Activated CD4-positive, alpha-beta T cell treated with anti-CD3 and anti-CD28 coated beads for 36 hours (primary cell): Measurements from ENCODE around the gene TBC1D2. TPM values are rescaled to one million over a fixed set of nuclear protein-coding genes. Genes with fewer than 3 reads are reported as not detected.

Experiments used
- ATAC-seq: fragments of 200-7000 bp; cut with Tn5 transposase; one replicate; pipeline ENCODE4 v1.10.0; 2021; ENCODE audit warnings: mild to moderate bottlenecking, moderate library complexity
- CTCF ChIA-PET: fragments of 350-600 bp; sonication (Branson Sonifier 250); formaldehyde crosslinking; loops from one replicate; lab custom pipeline; 2021; ENCODE audit warnings: antibody characterized with exemption; lab: Charles Lee
- POLR2A ChIA-PET: fragments of 350-600 bp; sonication (Branson Sonifier 250); formaldehyde crosslinking; loops from one replicate; lab custom pipeline; 2021; ENCODE audit warnings: antibody characterized with exemption, inconsistent platforms; lab: Charles Lee
- DNase-seq: peaks from one replicate; pipeline ENCODE4 v3.0.0-alpha.2; 2020
- H3K27ac Mint-ChIP-seq: one replicate; pipeline ENCODE4 v1.8.0; 2021; ENCODE audit warnings: mixed read lengths
- H3K27me3 Mint-ChIP-seq: one replicate; pipeline ENCODE4 v1.8.0; 2021; ENCODE audit warnings: mixed read lengths
- H3K36me3 Mint-ChIP-seq: one replicate; pipeline ENCODE4 v1.8.0; 2021; ENCODE audit warnings: low read depth, mixed read lengths
- H3K4me1 Mint-ChIP-seq: one replicate; pipeline ENCODE4 v1.8.0; 2021; ENCODE audit warnings: mixed read lengths
- H3K4me3 Mint-ChIP-seq: one replicate; pipeline ENCODE4 v1.8.0; 2021; ENCODE audit warnings: mild to moderate bottlenecking, moderate library complexity, mixed read lengths
- H3K9me3 Mint-ChIP-seq: one replicate; pipeline ENCODE4 v1.8.0; 2021; ENCODE audit warnings: low read depth, mixed read lengths
- intact Hi-C, 2 experiments: fragments of 100-400 bp; cut with DNase I in 1 of 2; cut with micrococcal nuclease in 1 of 2; formaldehyde crosslinking; loops; one replicate each; pipeline versions ENCODE4 v1.14.2 to v1.15.1; 2022 to 2024; cut with DNase I, micrococcal nuclease
- total RNA-seq, 2 experiments: library from RNA; stranded (reverse); gene quantifications; one replicate each; pipeline ENCODE4 v1.2.3, GENCODE V29; 2021

The TBC1D2 gene
- total RNA-seq, 2 experiments from 2014 or later = 2.8 to 3.2 TPM

DNA sequence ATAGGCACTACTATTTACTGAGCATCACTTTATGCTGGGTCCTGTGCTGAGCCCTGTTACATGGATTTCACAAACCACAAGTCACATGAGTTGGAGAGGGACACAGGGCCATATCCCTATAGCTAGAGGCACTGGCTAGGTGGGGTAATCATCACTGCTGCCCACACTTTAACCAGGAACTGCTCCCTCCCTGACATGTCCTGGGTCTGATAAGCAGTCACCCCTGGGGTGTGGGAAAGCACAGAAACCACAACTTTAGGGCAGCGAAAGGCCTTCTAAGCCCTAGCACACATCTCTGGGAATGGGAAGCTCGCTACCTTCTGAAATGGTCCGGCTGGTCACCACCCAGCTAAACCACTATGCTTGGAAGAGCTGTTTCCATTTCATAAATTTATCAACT lies 15.0 kb downstream of the TBC1D2 start:
- H3K4me3 Mint-ChIP-seq = no peak overlapping the region

GRCh38 chr9:98236901-98237487 lies 18.5 kb downstream of the TBC1D2 start:
- Mint-ChIP-seq H3K4me1 (no peaks in the 10 kb centered on the region), H3K9me3 (no peaks in the 10 kb centered on the region), H3K4me3 (no peak overlapping the region), H3K36me3 (no peaks in the 10 kb centered on the region), H3K27me3 (no peaks in the 10 kb centered on the region), H3K27ac (no peak overlapping the region)
- intact Hi-C loops = no loop called here
- CTCF ChIA-PET = interaction anchor here (1.1 kb wide), 1 partner anchor 52 kb away, joined by 4 read pairs; no protein-coding TSS in a partner anchor
- ATAC-seq (no peak), DNase-seq (no peak)
- POLR2A ChIA-PET = interaction anchor here (0.6 to 0.9 kb wide), 2 partner anchors 56 to 271 kb away, joined by 6 to 12 read pairs; no protein-coding TSS in a partner anchor

More for the DNA sequence above, 15.0 kb downstream of the TBC1D2 start:
- intact Hi-C loops = no loop called here
- ATAC-seq (no peak), DNase-seq (no peak)
- Mint-ChIP-seq H3K36me3 (no peaks in the 10 kb centered on the region), H3K4me1 (no peaks in the 10 kb centered on the region), H3K27me3 (no peaks in the 10 kb centered on the region), H3K9me3 (no peaks in the 10 kb centered on the region), H3K27ac (no peak overlapping the region)
- CTCF ChIA-PET = interaction anchor here (1.3 kb wide), 1 partner anchor 166 kb away, joined by 7 read pairs; no protein-coding TSS in a partner anchor
- POLR2A ChIA-PET = no interaction called here

DNA sequence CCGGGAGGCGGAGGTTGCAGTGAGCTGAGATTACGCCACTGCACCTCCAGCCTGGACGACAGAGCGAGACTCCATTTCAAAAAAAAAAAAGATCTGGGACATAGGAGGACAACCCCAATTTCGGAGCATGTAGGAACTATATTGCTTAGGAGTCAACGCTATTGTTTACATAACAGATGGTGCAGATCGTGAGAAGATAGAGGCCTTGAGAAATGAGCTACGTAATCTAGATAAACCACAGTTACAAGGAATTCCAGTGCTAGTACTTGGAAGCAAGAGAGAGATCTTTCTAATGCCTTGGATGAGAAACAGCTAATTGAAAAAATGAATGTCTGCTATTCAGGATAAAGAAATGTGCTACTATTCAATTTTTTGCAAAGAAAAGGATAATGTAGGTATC lies 20.3 kb downstream of the TBC1D2 start:
- CTCF ChIA-PET = interaction anchor here (1.1 to 1.4 kb wide), 3 partner anchors 14 to 29 kb away, joined by 3 to 5 read pairs (median 4); no protein-coding TSS in a partner anchor
- POLR2A ChIA-PET = no interaction called here
- no peaks in the 10 kb centered on the region for H3K4me1 Mint-ChIP-seq
- H3K36me3 Mint-ChIP-seq = no peaks in the 10 kb centered on the region
- intact Hi-C loops = no loop called here
- no peak for DNase-seq
- no peaks in the 10 kb centered on the region for H3K27me3 Mint-ChIP-seq
- no peaks in the 10 kb centered on the region for H3K9me3 Mint-ChIP-seq
- H3K4me3 Mint-ChIP-seq = no peak overlapping the region
- H3K27ac Mint-ChIP-seq = no peak overlapping the region
- no peak for ATAC-seq

DNA sequence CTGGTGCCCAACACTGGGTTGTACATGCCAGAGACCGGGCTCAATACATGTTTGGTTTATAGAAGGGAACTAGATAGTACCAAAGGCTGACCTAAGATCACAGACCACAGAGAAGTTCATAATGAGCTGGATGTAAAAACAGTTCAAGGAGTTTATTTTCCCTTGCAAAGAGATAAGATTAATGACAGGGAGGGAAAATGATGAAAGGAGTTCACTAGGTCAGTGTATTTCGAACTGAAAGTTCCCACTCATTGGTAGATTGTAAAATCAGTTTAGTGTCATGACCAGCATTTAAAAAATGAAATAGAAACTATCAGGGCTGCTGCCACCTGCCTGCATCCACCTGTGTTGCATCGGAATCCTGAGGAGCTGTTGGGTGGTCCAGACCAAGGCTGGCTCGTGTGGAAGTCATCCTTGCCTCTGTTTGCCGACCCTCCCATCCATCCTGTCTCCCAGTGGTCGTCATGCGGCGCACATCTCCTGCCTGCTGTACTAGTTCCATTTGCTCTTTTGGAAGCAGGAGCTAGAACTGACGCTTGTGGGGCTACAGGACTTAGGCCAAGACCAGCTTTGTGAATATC lies 21.1 kb downstream of the TBC1D2 start:
- POLR2A ChIA-PET = no interaction called here
- no peak overlapping the region for H3K27ac Mint-ChIP-seq

DNA sequence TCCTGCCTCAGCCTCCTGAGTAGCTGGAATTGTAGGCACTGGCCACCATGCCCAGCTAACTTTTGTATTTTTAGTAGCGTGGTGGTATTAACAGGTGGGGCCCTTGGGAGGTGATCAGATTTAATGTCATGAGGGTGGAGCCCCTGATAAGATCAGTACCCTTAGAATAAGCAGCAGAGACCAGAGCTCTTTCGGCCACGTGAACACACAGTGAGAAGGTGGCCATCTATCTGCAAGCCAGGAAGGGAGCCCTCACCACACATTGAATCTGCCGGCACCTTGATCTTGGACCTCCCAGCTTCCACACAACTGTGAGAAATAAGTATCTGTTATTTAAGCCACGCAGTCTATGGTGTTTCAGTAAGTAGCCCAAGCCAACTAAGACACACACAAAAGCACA lies 22.5 kb downstream of the TBC1D2 start:
- intact Hi-C loops = no loop called here
- CTCF ChIA-PET = interaction anchor here (0.7 to 1.3 kb wide), 4 partner anchors 12 to 543 kb away, joined by 3 to 5 read pairs (median 3); partner anchors contain the start of gene TBC1D2
- DNase-seq (no peak), ATAC-seq (no peak)
- Mint-ChIP-seq H3K27me3 (no peaks in the 10 kb centered on the region), H3K4me1 (no peaks in the 10 kb centered on the region), H3K4me3 (no peak overlapping the region), H3K36me3 (peaks cover 4% of the 10 kb centered on the region), H3K27ac (no peak overlapping the region), H3K9me3 (no peaks in the 10 kb centered on the region)
- POLR2A ChIA-PET = no interaction called here

More for the DNA sequence above, 21.1 kb downstream of the TBC1D2 start:
- no peaks in the 10 kb centered on the region for H3K4me1 Mint-ChIP-seq
- no peak for ATAC-seq
- no peak overlapping the region for H3K4me3 Mint-ChIP-seq
- intact Hi-C loops = no loop called here
- no peaks in the 10 kb centered on the region for H3K36me3 Mint-ChIP-seq
- H3K9me3 Mint-ChIP-seq = no peaks in the 10 kb centered on the region
- CTCF ChIA-PET = interaction anchor here (1.1 to 1.4 kb wide), 2 partner anchors 29 to 116 kb away, joined by 3 to 5 read pairs; no protein-coding TSS in a partner anchor
- no peaks in the 10 kb centered on the region for H3K27me3 Mint-ChIP-seq
- DNase-seq = no peak

- intact Hi-C loops = no loop called here
- H3K9me3 Mint-ChIP-seq = no peaks in the 10 kb centered on the region
- ATAC-seq = no peak
- H3K36me3 Mint-ChIP-seq = peaks cover 5% of the 10 kb centered on the region
- POLR2A ChIA-PET = no interaction called here
- no peak overlapping the region for H3K27ac Mint-ChIP-seq
- no peak for DNase-seq
- CTCF ChIA-PET = interaction anchor here (0.9 to 1.0 kb wide), 2 partner anchors 24 to 27 kb away, joined by 3 read pairs; partner anchors contain the start of gene TBC1D2
- no peaks in the 10 kb centered on the region for H3K4me1 Mint-ChIP-seq
- H3K27me3 Mint-ChIP-seq = no peaks in the 10 kb centered on the region
- no peak overlapping the region for H3K4me3 Mint-ChIP-seq
Observed at GRCh38 chr9:98231770-98232478, 23.5 kb downstream of the TBC1D2 start.

- H3K4me1 Mint-ChIP-seq = no peaks in the 10 kb centered on the region
- H3K27me3 Mint-ChIP-seq = no peaks in the 10 kb centered on the region
- peaks cover 5% of the 10 kb centered on the region for H3K36me3 Mint-ChIP-seq
- H3K9me3 Mint-ChIP-seq = no peaks in the 10 kb centered on the region
- ChIA-PET CTCF (interaction anchor here (1.4 kb wide), 1 partner anchor 17 kb away, joined by 4 read pairs; no protein-coding TSS in a partner anchor), POLR2A (no interaction called here)
- no peak for DNase-seq
- H3K27ac Mint-ChIP-seq = no peak overlapping the region
- no peak overlapping the region for H3K4me3 Mint-ChIP-seq
- intact Hi-C loops = no loop called here
- no peak for ATAC-seq
Observed at GRCh38 chr9:98230789-98231188, 24.7 kb downstream of the TBC1D2 start.

DNA sequence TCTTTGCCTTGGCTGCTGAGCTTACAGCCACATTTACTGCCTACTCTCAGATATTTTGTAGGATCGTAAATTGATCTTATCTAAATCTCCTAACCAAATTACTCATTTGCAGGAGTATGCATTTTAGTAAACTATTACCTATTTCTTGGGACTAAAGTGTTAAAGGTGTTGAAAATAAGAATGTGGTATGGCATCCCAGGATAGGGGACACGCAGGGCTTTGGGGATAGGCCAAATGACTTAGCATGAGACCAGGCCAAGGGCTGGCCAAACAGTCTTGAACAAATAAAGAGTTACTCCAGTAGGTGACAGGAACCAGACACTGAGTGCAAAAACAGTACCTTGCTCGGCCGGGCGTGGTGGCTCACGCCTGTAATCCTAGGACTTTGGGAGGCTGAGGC lies 25.1 kb downstream of the TBC1D2 start:
- H3K4me3 Mint-ChIP-seq = no peak overlapping the region
- ChIA-PET CTCF (interaction anchor here (0.6 to 1.4 kb wide), 2 partner anchors 17 to 156 kb away, joined by 3 to 4 read pairs; no protein-coding TSS in a partner anchor), POLR2A (no interaction called here)
- H3K27me3 Mint-ChIP-seq = no peaks in the 10 kb centered on the region
- no peak for ATAC-seq
- peaks cover 5% of the 10 kb centered on the region for H3K36me3 Mint-ChIP-seq
- H3K4me1 Mint-ChIP-seq = no peaks in the 10 kb centered on the region
- no peaks in the 10 kb centered on the region for H3K9me3 Mint-ChIP-seq
- H3K27ac Mint-ChIP-seq = no peak overlapping the region
- no peak for DNase-seq
- intact Hi-C loops = no loop called here

DNA sequence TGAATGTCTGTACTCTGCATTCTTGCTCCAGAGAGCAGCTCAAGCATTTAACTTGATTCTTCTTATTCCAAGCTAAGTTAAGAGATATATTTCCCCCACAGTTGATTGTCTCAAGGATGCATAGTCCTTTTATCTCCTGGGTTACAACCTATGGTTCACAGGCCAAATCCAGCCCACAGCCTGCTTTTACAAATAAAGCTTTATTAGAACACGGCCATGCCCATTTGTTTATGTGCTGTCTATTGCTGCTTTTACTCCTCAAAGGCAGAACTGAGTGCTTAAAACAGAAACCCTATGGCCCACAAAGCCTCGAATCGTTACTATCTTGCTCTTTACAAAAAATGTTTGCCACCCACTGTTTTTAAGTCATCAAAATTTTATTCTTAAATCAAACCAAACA lies 25.8 kb downstream of the TBC1D2 start:
- Mint-ChIP-seq H3K4me1 (no peaks in the 10 kb centered on the region), H3K4me3 (no peak overlapping the region), H3K27me3 (no peaks in the 10 kb centered on the region), H3K27ac (no peak overlapping the region), H3K36me3 (peaks cover 5% of the 10 kb centered on the region), H3K9me3 (no peaks in the 10 kb centered on the region)
- no peak for DNase-seq
- intact Hi-C loops = no loop called here
- POLR2A ChIA-PET = no interaction called here
- ATAC-seq = no peak
- CTCF ChIA-PET = interaction anchor here (0.6 kb wide), 1 partner anchor 155 kb away, joined by 3 read pairs; no protein-coding TSS in a partner anchor

DNA sequence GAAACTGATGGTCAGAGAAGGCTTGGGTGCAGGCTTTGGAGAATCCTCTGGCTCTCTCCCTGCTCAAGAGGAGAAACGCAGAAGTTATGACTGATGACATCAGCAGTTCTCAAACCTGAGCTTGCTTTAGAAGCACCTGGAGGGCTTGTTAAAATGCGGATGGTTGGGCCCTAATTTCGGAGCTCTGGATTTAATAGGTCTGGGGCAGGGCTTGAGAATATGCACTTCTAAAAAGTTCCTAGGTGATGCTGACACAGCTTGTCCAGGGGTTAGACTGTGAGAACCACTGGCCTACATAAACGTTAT lies 26.4 kb downstream of the TBC1D2 start:
- Mint-ChIP-seq H3K27ac (no peak overlapping the region), H3K36me3 (peaks cover 5% of the 10 kb centered on the region), H3K4me3 (no peak overlapping the region), H3K27me3 (no peaks in the 10 kb centered on the region), H3K4me1 (no peaks in the 10 kb centered on the region), H3K9me3 (no peaks in the 10 kb centered on the region)
- intact Hi-C loops = no loop called here
- ChIA-PET CTCF (no interaction called here), POLR2A (no interaction called here)
- no peak for DNase-seq
- ATAC-seq = no peak

DNA sequence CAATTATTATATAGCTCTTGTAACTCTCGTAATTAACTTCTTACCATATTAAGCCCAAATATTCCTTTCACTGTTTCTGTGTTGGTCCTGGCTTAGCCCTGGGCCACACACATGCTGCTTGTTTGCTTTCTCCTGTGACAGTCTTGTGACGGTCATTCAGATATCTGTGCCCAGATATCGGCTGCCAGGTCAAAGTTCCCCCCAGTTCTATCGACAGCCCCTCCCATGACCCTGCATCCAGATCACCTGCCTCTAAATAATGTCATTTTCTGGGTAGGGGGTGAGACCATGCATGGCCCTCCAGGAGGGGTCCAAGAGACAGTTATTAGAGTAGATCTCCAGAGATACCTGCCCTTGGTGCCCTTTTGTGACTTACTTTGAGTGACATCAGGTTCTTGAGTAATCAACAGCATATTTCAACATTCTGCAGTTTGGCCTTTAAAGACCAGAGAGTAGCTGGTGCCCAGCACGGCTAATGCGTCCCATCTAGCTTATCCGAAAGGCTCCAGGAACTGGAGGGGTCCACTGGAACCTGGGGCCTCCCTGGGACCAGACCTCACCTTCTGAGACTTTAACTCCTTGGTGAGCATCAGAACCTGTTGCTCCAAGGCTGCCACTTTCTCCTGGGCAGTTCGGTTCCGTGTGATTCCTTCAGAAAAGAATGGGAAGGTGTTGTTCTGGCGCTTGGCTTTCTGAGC lies 26.9 kb downstream of the TBC1D2 start:
- CTCF ChIA-PET = no interaction called here
- POLR2A ChIA-PET = no interaction called here
- no peak for ATAC-seq
- H3K4me3 Mint-ChIP-seq = no peak overlapping the region
- no peaks in the 10 kb centered on the region for H3K27me3 Mint-ChIP-seq
- no peak for DNase-seq
- intact Hi-C loops = no loop called here
- no peak overlapping the region for H3K27ac Mint-ChIP-seq
- H3K9me3 Mint-ChIP-seq = no peaks in the 10 kb centered on the region
- no peaks in the 10 kb centered on the region for H3K4me1 Mint-ChIP-seq
- H3K36me3 Mint-ChIP-seq = peaks cover 5% of the 10 kb centered on the region
